ENCODE measurements around the gene EFL1.

GRCh38 chr15:82196353-82196752 is 66.2 kb downstream of the EFL1 start:
- TF ChIP-seq, protein P1, sequence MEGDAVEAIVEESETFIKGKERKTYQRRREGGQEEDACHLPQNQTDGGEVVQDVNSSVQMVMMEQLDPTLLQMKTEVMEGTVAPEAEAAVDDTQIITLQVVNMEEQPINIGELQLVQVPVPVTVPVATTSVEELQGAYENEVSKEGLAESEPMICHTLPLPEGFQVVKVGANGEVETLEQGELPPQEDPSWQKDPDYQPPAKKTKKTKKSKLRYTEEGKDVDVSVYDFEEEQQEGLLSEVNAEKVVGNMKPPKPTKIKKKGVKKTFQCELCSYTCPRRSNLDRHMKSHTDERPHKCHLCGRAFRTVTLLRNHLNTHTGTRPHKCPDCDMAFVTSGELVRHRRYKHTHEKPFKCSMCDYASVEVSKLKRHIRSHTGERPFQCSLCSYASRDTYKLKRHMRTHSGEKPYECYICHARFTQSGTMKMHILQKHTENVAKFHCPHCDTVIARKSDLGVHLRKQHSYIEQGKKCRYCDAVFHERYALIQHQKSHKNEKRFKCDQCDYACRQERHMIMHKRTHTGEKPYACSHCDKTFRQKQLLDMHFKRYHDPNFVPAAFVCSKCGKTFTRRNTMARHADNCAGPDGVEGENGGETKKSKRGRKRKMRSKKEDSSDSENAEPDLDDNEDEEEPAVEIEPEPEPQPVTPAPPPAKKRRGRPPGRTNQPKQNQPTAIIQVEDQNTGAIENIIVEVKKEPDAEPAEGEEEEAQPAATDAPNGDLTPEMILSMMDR (conservative IDR thresholded peaks at IDR 0.05 in 1 of 2, IDR thresholded peaks at IDR 0.05 in 1 of 2; ENCODE audit: extremely low read depth in 1 of 2, insufficient read depth in 1 of 2, low read depth in 1 of 2, low read length in 2 of 2) = no peak
- no peak for TF ChIP-seq EZH2 (IDR thresholded peaks at IDR 0.05; ENCODE audit: borderline replicate concordance, low read length)

All from mammary epithelial cell (primary cell).